ENCODE results near the gene LAGE3.

DNA sequence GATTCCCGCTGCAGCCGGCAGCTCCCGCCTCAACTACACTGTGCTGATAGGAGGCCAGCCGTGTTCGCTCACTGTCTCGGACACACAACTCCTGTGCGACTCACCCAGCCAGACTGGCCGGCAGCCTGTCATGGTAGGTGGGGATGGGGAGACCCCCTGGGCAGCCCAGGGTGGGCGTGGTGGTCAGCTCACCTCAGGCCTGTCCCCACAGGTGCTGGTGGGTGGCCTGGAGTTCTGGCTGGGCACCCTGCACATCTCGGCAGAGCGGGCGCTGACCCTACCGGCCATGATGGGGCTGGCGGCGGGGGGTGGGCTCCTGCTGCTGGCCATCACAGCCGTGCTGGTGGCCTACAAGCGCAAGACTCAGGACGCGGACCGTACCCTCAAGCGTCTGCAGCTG, 11.5 kb downstream of the LAGE3 start:
- TF ChIP-seq, protein P1, sequence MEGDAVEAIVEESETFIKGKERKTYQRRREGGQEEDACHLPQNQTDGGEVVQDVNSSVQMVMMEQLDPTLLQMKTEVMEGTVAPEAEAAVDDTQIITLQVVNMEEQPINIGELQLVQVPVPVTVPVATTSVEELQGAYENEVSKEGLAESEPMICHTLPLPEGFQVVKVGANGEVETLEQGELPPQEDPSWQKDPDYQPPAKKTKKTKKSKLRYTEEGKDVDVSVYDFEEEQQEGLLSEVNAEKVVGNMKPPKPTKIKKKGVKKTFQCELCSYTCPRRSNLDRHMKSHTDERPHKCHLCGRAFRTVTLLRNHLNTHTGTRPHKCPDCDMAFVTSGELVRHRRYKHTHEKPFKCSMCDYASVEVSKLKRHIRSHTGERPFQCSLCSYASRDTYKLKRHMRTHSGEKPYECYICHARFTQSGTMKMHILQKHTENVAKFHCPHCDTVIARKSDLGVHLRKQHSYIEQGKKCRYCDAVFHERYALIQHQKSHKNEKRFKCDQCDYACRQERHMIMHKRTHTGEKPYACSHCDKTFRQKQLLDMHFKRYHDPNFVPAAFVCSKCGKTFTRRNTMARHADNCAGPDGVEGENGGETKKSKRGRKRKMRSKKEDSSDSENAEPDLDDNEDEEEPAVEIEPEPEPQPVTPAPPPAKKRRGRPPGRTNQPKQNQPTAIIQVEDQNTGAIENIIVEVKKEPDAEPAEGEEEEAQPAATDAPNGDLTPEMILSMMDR (IDR thresholded peaks at IDR 0.05; ENCODE audit: insufficient read depth, low read length), result no peak
- no peak for TF ChIP-seq POLR2AphosphoS5 (IDR thresholded peaks at IDR 0.05; ENCODE audit: low read depth)
- no peak for TF ChIP-seq GABPA (IDR thresholded peaks at IDR 0.05; ENCODE audit: low read depth)
- TF ChIP-seq, protein P2, sequence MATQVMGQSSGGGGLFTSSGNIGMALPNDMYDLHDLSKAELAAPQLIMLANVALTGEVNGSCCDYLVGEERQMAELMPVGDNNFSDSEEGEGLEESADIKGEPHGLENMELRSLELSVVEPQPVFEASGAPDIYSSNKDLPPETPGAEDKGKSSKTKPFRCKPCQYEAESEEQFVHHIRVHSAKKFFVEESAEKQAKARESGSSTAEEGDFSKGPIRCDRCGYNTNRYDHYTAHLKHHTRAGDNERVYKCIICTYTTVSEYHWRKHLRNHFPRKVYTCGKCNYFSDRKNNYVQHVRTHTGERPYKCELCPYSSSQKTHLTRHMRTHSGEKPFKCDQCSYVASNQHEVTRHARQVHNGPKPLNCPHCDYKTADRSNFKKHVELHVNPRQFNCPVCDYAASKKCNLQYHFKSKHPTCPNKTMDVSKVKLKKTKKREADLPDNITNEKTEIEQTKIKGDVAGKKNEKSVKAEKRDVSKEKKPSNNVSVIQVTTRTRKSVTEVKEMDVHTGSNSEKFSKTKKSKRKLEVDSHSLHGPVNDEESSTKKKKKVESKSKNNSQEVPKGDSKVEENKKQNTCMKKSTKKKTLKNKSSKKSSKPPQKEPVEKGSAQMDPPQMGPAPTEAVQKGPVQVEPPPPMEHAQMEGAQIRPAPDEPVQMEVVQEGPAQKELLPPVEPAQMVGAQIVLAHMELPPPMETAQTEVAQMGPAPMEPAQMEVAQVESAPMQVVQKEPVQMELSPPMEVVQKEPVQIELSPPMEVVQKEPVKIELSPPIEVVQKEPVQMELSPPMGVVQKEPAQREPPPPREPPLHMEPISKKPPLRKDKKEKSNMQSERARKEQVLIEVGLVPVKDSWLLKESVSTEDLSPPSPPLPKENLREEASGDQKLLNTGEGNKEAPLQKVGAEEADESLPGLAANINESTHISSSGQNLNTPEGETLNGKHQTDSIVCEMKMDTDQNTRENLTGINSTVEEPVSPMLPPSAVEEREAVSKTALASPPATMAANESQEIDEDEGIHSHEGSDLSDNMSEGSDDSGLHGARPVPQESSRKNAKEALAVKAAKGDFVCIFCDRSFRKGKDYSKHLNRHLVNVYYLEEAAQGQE (IDR thresholded peaks at IDR 0.05; ENCODE audit: insufficient replicate concordance, low read depth), result no peak

Data from HL-60 (cell line).